Measurements from ENCODE around the gene ABCB9. TPM values are rescaled to one million over a fixed set of nuclear protein-coding genes. Genes with fewer than 3 reads are reported as not detected.

Gene ABCB9
- total and polyA plus RNA-seq, 2 experiments from 2014 or later: 1.2 to 7.0 TPM

DNA sequence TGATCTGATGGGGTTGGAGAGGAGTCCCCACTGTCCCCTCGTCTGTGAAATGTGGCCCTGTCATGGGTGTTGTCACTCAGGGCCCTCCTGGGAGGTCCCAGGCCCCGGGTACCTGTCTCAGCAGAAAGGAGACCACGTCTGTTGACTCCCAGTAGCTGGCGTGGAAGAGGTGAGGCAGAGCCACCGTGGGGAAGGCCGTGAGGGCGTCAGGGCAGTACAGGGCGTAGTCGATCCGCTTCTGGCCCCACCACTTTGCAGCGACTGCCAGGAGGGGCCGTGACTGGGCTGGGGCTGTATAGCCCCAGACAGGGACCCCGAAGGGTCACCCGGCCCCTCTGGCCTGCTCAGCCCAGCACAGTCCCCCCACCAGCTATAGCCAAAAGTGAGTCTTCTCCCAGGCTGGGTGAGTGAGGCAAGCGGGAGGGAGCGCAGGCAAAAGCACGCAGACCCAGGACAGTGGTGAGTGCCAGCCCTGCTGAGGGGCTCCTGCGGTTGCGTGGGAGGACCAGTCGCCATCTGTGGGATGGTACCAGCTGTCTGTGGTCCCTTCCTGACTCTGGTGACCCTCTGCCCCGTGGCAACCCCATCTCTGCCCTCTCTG, 22.4 kb upstream of the ABCB9 start (continued):
- no peak for TF ChIP-seq EZH2 (IDR thresholded peaks at IDR 0.05; ENCODE audit: low read depth, unreplicated experiment)
- TF ChIP-seq EZH2phosphoT487 (IDR thresholded peaks at IDR 0.05; ENCODE audit: unreplicated experiment): no peak
- TF ChIP-seq CREB1 (CRISPR knock-in tag; IDR thresholded peaks at IDR 0.05; ENCODE audit: low read depth): no peak
- TF ChIP-seq POLR2AphosphoS5 (IDR thresholded peaks at IDR 0.05; ENCODE audit: low read depth): no peak
- no peak for TF ChIP-seq JUNB (IDR thresholded peaks at IDR 0.05; ENCODE audit: unreplicated experiment)
- TF ChIP-seq STAT1 (IDR thresholded peaks at IDR 0.05; ENCODE audit: unreplicated experiment): no peak
- TF ChIP-seq, protein P1, sequence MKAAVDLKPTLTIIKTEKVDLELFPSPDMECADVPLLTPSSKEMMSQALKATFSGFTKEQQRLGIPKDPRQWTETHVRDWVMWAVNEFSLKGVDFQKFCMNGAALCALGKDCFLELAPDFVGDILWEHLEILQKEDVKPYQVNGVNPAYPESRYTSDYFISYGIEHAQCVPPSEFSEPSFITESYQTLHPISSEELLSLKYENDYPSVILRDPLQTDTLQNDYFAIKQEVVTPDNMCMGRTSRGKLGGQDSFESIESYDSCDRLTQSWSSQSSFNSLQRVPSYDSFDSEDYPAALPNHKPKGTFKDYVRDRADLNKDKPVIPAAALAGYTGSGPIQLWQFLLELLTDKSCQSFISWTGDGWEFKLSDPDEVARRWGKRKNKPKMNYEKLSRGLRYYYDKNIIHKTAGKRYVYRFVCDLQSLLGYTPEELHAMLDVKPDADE (IDR thresholded peaks at IDR 0.05): no peak
- TF ChIP-seq, protein P2, sequence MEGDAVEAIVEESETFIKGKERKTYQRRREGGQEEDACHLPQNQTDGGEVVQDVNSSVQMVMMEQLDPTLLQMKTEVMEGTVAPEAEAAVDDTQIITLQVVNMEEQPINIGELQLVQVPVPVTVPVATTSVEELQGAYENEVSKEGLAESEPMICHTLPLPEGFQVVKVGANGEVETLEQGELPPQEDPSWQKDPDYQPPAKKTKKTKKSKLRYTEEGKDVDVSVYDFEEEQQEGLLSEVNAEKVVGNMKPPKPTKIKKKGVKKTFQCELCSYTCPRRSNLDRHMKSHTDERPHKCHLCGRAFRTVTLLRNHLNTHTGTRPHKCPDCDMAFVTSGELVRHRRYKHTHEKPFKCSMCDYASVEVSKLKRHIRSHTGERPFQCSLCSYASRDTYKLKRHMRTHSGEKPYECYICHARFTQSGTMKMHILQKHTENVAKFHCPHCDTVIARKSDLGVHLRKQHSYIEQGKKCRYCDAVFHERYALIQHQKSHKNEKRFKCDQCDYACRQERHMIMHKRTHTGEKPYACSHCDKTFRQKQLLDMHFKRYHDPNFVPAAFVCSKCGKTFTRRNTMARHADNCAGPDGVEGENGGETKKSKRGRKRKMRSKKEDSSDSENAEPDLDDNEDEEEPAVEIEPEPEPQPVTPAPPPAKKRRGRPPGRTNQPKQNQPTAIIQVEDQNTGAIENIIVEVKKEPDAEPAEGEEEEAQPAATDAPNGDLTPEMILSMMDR (conservative IDR thresholded peaks at IDR 0.05; ENCODE audit: low read depth in 2 of 2): no peak

DNA sequence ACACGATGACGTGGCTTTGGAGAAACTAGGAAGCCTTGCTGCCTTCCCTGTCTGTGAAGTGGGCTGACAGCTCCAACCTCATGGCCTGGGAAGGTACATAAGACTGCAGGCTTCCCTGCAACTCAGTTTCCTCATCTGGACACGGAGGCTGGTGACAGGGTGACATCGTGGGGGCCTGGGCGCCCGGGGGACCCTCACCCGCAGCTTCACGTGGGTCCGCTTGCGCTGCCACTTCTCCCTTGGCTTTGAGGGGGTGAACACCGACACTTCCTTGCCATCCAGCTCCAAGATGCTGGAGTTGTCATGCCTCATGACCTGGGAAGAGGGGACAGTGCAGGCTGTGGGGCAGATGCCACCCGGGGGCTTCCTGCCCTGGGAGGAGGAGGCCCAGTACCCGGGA, 21.8 kb upstream of the ABCB9 start:
- H3K4me3 Mint-ChIP-seq: no peak overlapping the region
- no peaks in the 10 kb centered on the region for H3K36me3 Mint-ChIP-seq (ENCODE audit: low read depth)
- Histone ChIP-seq H3K4me2 (no peak overlapping the region), H3K4me1 (ENCODE audit: insufficient read depth) (peaks cover 4% of the 10 kb centered on the region; the same call in 1 of the 2 replicates), H3K36me3 (ENCODE audit: insufficient read depth) (no peaks in the 10 kb centered on the region), H4K20me1 (replicated peaks; ENCODE audit: insufficient read depth) (no peaks in the 10 kb centered on the region), H2AFZ (no peak overlapping the region), H3K9me2 (ENCODE audit: insufficient read depth) (no peaks in the 10 kb centered on the region), H3K27ac (ENCODE audit: low read depth) (no peak overlapping the region), H3F3A (replicated peaks; ENCODE audit: low read depth) (no peaks in the 10 kb centered on the region), H3K4me3 (no peak overlapping the region), H3K79me2 (replicated peaks; ENCODE audit: insufficient read depth) (no peaks in the 10 kb centered on the region), H3K27me3 (ENCODE audit: insufficient read depth) (no peaks in the 10 kb centered on the region)
- H3K4me1 Mint-ChIP-seq: peaks cover 9% of the 10 kb centered on the region; the same call in 2 of the 3 replicates
- no peak overlapping the region for H3K27ac Mint-ChIP-seq
- TF ChIP-seq ZNF114 (CRISPR knock-in tag; IDR thresholded peaks at IDR 0.05) (no peak), CREB1 (CRISPR knock-in tag; IDR thresholded peaks at IDR 0.05; ENCODE audit: low read depth) (no peak), STAT1 (IDR thresholded peaks at IDR 0.05; ENCODE audit: unreplicated experiment) (no peak)
- TF ChIP-seq, protein P3, sequence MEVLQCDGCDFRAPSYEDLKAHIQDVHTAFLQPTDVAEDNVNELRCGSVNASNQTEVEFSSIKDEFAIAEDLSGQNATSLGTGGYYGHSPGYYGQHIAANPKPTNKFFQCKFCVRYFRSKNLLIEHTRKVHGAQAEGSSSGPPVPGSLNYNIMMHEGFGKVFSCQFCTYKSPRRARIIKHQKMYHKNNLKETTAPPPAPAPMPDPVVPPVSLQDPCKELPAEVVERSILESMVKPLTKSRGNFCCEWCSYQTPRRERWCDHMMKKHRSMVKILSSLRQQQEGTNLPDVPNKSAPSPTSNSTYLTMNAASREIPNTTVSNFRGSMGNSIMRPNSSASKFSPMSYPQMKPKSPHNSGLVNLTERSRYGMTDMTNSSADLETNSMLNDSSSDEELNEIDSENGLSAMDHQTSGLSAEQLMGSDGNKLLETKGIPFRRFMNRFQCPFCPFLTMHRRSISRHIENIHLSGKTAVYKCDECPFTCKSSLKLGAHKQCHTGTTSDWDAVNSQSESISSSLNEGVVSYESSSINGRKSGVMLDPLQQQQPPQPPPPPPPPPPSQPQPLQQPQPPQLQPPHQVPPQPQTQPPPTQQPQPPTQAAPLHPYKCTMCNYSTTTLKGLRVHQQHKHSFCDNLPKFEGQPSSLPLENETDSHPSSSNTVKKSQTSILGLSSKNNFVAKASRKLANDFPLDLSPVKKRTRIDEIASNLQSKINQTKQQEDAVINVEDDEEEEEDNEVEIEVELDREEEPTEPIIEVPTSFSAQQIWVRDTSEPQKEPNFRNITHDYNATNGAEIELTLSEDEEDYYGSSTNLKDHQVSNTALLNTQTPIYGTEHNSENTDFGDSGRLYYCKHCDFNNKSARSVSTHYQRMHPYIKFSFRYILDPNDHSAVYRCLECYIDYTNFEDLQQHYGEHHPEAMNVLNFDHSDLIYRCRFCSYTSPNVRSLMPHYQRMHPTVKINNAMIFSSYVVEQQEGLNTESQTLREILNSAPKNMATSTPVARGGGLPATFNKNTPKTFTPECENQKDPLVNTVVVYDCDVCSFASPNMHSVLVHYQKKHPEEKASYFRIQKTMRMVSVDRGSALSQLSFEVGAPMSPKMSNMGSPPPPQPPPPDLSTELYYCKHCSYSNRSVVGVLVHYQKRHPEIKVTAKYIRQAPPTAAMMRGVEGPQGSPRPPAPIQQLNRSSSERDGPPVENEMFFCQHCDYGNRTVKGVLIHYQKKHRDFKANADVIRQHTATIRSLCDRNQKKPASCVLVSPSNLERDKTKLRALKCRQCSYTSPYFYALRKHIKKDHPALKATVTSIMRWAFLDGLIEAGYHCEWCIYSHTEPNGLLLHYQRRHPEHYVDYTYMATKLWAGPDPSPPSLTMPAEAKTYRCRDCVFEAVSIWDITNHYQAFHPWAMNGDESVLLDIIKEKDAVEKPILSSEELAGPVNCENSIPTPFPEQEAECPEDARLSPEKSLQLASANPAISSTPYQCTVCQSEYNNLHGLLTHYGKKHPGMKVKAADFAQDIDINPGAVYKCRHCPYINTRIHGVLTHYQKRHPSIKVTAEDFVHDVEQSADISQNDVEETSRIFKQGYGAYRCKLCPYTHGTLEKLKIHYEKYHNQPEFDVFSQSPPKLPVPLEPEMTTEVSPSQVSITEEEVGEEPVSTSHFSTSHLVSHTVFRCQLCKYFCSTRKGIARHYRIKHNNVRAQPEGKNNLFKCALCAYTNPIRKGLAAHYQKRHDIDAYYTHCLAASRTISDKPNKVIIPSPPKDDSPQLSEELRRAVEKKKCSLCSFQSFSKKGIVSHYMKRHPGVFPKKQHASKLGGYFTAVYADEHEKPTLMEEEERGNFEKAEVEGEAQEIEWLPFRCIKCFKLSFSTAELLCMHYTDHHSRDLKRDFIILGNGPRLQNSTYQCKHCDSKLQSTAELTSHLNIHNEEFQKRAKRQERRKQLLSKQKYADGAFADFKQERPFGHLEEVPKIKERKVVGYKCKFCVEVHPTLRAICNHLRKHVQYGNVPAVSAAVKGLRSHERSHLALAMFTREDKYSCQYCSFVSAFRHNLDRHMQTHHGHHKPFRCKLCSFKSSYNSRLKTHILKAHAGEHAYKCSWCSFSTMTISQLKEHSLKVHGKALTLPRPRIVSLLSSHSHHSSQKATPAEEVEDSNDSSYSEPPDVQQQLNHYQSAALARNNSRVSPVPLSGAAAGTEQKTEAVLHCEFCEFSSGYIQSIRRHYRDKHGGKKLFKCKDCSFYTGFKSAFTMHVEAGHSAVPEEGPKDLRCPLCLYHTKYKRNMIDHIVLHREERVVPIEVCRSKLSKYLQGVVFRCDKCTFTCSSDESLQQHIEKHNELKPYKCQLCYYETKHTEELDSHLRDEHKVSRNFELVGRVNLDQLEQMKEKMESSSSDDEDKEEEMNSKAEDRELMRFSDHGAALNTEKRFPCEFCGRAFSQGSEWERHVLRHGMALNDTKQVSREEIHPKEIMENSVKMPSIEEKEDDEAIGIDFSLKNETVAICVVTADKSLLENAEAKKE (CRISPR knock-in tag; IDR thresholded peaks at IDR 0.05): no peak
- TF ChIP-seq, protein P4, sequence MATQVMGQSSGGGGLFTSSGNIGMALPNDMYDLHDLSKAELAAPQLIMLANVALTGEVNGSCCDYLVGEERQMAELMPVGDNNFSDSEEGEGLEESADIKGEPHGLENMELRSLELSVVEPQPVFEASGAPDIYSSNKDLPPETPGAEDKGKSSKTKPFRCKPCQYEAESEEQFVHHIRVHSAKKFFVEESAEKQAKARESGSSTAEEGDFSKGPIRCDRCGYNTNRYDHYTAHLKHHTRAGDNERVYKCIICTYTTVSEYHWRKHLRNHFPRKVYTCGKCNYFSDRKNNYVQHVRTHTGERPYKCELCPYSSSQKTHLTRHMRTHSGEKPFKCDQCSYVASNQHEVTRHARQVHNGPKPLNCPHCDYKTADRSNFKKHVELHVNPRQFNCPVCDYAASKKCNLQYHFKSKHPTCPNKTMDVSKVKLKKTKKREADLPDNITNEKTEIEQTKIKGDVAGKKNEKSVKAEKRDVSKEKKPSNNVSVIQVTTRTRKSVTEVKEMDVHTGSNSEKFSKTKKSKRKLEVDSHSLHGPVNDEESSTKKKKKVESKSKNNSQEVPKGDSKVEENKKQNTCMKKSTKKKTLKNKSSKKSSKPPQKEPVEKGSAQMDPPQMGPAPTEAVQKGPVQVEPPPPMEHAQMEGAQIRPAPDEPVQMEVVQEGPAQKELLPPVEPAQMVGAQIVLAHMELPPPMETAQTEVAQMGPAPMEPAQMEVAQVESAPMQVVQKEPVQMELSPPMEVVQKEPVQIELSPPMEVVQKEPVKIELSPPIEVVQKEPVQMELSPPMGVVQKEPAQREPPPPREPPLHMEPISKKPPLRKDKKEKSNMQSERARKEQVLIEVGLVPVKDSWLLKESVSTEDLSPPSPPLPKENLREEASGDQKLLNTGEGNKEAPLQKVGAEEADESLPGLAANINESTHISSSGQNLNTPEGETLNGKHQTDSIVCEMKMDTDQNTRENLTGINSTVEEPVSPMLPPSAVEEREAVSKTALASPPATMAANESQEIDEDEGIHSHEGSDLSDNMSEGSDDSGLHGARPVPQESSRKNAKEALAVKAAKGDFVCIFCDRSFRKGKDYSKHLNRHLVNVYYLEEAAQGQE (IDR thresholded peaks at IDR 0.05; ENCODE audit: unreplicated experiment): no peak
- ATAC-seq (no peak), DNase-seq (ENCODE audit: low spot score) (no peak)
- peaks cover 7% of the 10 kb centered on the region for H3K27me3 Mint-ChIP-seq (ENCODE audit: insufficient read depth, low read depth, poor library complexity)
- H3K9me3 Mint-ChIP-seq: no peaks in the 10 kb centered on the region
